ENCODE results near the gene P2RY2.

DNA sequence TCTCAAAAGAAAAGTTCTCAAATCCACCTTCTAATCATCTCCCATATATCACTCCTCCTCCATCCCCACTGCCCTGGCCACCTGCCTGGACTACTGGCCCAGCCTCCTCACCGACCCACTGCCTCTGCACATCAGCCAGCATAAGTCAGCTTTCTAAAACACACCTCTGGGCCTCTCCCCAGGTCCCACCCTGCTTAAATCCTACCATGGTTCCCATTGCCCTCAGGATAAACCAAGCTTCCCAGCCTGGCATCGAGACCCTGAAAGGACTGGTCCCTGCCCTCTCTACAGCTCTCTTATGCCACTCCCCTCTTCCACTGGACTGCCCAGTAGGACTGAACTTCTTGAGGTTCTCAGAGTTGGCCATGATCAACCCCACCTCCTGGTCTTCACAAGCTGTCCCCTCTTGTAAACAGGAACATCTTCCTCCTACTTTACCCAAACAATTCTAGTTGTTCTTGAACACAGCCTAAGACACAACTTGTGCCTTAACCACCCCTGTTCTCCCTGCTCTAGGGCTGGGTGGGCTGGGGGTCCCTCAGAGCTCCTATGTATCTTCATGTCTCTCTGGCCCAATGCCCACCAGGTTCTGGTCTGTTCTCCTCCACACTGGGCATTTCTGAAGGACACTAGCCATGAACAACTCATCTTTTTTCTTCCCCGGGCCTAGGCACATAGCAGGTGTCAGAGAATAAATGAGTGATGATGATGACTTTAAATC lies 41.5 kb downstream of the P2RY2 start:
- TF ChIP-seq JUNB (CRISPR knock-in tag; conservative IDR thresholded peaks at IDR 0.05) (no peak), CHD2 (IDR thresholded peaks at IDR 0.05; ENCODE audit: low read depth, low read length) (no peak)
- TF ChIP-seq, protein P1, sequence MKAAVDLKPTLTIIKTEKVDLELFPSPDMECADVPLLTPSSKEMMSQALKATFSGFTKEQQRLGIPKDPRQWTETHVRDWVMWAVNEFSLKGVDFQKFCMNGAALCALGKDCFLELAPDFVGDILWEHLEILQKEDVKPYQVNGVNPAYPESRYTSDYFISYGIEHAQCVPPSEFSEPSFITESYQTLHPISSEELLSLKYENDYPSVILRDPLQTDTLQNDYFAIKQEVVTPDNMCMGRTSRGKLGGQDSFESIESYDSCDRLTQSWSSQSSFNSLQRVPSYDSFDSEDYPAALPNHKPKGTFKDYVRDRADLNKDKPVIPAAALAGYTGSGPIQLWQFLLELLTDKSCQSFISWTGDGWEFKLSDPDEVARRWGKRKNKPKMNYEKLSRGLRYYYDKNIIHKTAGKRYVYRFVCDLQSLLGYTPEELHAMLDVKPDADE (conservative IDR thresholded peaks at IDR 0.05; ENCODE audit: control insufficient read depth, low read depth, low read length), result no peak

Data from K562 (cell line).